Measurements from ENCODE around the gene DDX39B. TPM values are rescaled to one million over a fixed set of nuclear protein-coding genes. Genes with fewer than 3 reads are reported as not detected.
"Not testable (repeated sequence)": the region's sequence is repeated elsewhere in the genome, so short reads cannot be mapped to it uniquely, and the experiment has no call there.

Gene DDX39B
- total RNA-seq: 100 to 1,000 TPM; 119 to 429 (median 282) TPM

GRCh38 chr6:31541658-31542521, at the start of gene DDX39B:
DDX39B (minus strand) TSS chr6:31542003; CDS start chr6:31540532, 1,471 bp downstream.
- Histone ChIP-seq H3K27ac (peak within 1 kb of the TSS; percentile 85 to 100), H3K27me3 (no peaks in the 10 kb centered on the region), H3K4me1 (peaks cover 6 to 9% of the 10 kb centered on the region in 2 donors), H3K4me3 (peak within 1 kb of the TSS; percentile 75 to 87), H3K9me3 (no peaks in the 10 kb centered on the region), H3K36me3 (no peaks in the 10 kb centered on the region)
- peak; percentile 93 to 96 for DNase-seq
- intact Hi-C loops (cut with DNase I; ENCODE audit: low total_unique reads): no loop called here
- TF ChIP-seq POLR2A (IDR thresholded peaks at IDR 0.05) (peak; percentile 69 to 78), CTCF (IDR thresholded peaks at IDR 0.05) (peak in 2 of 4 experiments; percentile 7 to 15)

GRCh38 chr6:31590691-31591090, 48.9 kb upstream of the DDX39B start:
- H3K27me3 ChIP-seq; intact Hi-C loops (cut with DNase I; ENCODE audit: low total_unique reads); H3K36me3 ChIP-seq; DNase-seq; H3K27ac ChIP-seq; H3K4me3 ChIP-seq; H3K9me3 ChIP-seq; H3K4me1 ChIP-seq: not testable (repeated sequence)

GRCh38 chr6:31588871-31589650, 47.3 kb upstream of the DDX39B start:
- H3K27me3 ChIP-seq: no peaks in the 10 kb centered on the region
- H3K4me3 ChIP-seq: no peak overlapping the region
- TF ChIP-seq POLR2A (IDR thresholded peaks at IDR 0.05) (no peak), CTCF (IDR thresholded peaks at IDR 0.05) (no peak)
- intact Hi-C loops (cut with DNase I; ENCODE audit: low total_unique reads): no loop called here
- H3K4me1 ChIP-seq: no peaks in the 10 kb centered on the region
- H3K9me3 ChIP-seq: no peaks in the 10 kb centered on the region
- H3K27ac ChIP-seq: no peak overlapping the region
- DNase-seq: no peak
- no peaks in the 10 kb centered on the region for H3K36me3 ChIP-seq

- Histone ChIP-seq H3K27me3 (no peaks in the 10 kb centered on the region), H3K27ac (no peak overlapping the region), H3K36me3 (no peaks in the 10 kb centered on the region), H3K4me1 (no peaks in the 10 kb centered on the region), H3K9me3 (no peaks in the 10 kb centered on the region), H3K4me3 (no peak overlapping the region)
- TF ChIP-seq CTCF (IDR thresholded peaks at IDR 0.05): no peak
- no peak for TF ChIP-seq POLR2A (IDR thresholded peaks at IDR 0.05)
- DNase-seq: no peak
- intact Hi-C loops (cut with DNase I; ENCODE audit: low total_unique reads): no loop called here
Measured at GRCh38 chr6:31587791-31588777, 46.3 kb upstream of the DDX39B start.
